Putamen (tissue), 1 donor: ENCODE results near the gene NUP133.
"Not testable (repeated sequence)": the region's sequence is repeated elsewhere in the genome, so short reads cannot be mapped to it uniquely, and the experiment has no call there.

Experiments
- DNase-seq: peaks from one replicate; pipeline ENCODE4 v3.0.0-alpha.2; 2016; ENCODE audit warnings: low spot score

NUP133 gene

DNA sequence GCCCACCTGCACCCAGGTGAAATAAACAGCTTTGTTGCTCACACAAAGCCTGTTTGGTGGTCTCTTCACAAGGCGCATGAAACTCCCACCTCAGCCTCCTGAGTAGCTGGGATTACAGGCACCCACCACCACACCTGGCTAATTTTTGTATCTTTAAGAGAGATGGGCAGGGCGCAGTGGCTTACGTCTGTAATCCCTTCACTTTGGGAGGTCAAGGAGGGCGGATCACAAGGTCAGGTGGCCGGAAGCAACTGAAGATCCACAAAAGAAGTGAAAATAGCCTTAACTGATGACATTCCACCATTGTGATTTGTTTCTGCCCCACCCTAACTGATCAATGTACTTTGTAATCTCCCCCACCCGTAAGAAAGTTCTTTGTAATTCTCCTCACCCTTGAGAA lies 89.6 kb downstream of the NUP133 start:
- DNase-seq = not testable (repeated sequence)

DNA sequence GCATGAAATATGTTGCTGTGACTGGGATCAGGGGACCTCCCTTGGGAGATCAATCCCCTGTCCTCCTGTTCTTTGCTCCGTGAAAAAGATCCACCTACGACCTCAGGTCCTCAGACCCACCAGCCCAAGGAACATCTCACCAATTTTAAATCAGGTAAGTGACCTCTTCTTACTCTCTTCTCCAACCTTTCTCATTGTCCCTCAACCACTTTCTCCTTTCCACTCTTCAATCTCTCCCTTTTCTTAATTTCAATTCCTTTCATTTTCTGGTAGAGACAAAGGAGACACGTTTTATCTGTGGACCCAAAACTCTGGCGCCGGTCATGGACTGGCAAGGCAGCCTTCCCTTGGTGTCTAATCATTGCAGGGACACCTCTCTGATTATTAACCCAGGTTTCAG lies 95.3 kb downstream of the NUP133 start:
- not testable (repeated sequence) for DNase-seq

DNA sequence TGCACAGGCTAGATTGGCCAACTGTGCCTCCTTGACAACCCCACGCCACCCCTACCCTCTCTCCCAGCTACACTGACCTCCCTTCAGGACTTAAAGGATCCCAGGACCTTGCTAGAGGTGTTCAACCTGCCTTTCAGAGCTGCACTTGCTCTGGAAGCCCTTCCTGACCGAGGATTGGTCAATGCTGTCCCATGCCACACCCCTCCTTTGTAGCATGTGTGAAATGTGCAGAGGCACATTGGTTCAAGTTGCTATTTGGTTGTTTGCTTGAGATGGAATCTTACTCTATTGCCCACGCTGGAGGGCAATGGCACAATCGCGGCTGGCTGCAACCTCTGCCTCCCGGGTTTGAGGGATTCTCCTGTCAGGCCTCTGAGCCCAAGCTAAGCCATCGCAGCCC lies 96.1 kb downstream of the NUP133 start:
- no peak for DNase-seq

DNA sequence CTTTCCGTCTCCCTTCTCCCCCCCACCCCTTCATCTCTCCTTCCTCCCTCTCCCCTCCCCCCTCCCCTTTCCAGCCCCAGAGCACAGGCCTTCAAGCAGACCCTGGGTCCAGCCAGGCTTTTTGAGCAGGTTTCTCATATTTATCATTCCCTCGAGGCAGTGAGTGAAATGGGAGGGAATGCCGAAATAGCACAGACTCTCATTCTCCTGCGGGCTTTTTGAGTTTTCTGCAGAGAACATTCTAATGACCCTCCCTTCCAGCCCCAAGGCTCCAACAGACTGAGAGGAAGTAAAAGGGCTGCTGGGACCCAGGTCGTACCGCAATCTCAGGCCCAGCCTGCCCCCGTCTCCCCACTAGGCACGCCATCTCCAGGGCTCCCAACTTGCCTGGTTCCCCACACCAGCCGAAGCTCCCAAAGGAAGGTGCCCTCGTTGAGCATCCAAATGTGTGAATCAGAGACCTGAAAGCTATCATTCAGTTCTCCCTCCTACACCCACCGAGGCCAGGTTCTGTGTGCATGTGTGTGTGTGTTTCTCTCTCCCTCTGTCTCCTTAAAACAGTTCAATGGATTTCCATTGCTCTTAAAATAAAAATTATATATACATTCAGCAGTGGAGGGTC lies 96.6 kb downstream of the NUP133 start:
- DNase-seq = peak; percentile 42

DNA sequence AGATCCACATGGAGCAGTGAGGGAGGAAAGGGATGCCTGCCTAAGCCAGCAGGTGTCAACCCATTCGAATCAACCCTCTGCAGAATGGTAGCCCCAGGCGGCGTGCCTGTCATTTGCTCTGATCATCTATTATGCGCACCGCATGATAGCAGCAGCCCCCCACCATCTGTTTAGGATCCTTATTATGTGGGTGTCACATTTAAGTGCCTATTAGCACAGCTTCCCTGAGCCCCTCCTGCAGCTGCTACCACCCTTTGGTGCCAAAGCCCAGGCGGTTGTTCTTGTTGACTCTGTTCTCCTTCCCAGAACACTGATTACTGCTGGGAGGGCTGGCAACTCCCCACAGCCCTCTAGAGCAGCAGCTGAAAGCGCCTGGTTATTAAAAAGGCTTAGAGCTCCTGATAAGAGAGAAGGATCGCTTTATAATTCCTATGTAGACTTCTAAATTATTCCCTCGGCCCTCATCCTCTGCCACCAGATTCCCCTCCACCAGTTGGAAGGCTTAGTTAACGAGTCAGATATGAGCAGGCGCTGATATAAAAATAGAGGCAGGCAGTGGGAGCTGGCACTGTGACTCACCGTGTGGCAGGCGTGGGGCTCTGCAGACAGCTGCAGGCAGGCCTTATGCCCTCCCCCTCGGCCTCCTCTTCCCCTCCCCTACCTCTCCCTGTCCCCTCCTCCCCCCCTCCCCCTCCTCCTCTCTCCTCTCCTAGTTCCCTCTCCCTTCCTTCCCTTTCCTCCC lies 97.3 kb downstream of the NUP133 start:
- DNase-seq = peak; percentile 86

DNA sequence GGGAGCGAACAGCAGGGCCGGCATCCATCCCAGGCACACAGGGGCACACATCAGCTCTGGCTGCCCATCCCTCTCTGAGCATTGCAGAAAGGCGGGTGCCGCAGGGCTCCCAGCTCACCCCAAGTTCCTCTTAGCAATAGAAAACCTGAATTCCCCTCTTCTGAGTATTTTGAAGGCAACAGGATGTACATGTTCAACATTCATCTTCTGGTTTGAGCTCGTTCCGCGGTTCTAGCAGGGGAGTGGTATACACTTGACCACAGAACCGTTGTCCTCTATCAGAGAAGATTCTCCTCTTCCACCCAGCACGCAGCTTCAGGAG lies 97.8 kb downstream of the NUP133 start:
- DNase-seq = no peak

DNA sequence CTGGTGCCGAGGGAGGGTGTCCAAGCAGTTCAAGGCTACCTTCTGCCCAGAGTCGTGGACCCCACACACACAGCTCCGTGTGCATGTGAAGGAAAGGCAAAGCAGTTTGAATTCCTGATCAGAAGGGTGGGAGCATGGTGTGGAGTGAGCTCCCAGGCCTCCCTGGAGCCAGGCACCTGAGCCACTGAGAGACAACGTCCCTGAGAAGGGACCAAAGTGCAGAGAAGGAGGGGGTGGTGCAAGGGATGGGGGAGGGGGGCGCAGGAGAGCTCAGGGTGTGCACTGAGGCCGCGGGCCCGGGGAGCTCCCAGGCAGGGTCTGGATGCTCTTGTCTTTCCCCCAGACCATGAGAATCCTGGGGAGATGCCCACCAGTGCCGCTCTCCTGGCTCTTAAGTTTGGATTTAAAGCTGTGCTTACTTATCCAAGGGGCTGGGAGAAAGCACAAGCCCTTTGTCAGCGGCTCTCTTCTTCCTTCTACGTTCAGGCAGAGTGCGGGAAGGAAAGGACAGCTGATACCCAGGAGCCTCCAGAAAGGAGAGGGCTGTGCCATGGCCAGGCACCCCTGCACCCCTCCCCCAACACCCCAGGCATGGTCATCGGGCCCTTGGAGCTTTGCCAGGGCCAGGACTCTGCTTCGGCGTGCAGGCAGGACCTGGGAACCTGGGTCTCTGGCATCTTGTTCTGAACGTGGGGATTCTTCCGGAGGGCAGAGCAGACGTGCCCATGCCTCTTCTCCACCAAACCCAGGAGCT lies 98.3 kb downstream of the NUP133 start:
- DNase-seq = no peak

DNA sequence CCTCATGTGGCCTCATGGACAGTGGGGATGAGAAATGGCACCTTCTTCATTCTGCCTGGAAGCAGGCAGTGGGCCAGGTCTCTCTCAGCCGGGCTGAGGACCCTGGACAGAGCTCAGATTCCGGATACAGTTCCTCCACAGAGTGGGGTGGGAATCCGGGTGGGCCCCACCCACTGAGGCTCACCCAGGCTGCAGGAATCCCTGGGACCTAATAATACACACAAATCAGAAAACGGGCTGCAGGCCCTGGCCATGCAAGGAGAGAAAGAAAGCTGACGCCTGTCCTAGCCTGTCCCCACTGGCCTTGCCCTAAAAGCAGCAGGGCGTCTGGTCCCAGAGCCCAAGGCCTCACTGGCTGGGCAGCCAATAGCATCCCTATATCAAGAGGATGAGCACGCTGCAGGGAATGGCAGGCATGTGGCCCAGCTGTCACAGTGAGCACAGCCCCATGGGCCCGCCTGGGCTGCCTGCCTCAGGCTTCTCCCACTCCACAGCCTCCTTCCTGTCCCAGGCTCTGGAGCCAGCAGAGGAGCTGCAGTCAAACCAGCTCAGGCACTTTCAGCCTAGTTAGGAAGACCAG lies 99.6 kb downstream of the NUP133 start:
- DNase-seq = no peak

DNA sequence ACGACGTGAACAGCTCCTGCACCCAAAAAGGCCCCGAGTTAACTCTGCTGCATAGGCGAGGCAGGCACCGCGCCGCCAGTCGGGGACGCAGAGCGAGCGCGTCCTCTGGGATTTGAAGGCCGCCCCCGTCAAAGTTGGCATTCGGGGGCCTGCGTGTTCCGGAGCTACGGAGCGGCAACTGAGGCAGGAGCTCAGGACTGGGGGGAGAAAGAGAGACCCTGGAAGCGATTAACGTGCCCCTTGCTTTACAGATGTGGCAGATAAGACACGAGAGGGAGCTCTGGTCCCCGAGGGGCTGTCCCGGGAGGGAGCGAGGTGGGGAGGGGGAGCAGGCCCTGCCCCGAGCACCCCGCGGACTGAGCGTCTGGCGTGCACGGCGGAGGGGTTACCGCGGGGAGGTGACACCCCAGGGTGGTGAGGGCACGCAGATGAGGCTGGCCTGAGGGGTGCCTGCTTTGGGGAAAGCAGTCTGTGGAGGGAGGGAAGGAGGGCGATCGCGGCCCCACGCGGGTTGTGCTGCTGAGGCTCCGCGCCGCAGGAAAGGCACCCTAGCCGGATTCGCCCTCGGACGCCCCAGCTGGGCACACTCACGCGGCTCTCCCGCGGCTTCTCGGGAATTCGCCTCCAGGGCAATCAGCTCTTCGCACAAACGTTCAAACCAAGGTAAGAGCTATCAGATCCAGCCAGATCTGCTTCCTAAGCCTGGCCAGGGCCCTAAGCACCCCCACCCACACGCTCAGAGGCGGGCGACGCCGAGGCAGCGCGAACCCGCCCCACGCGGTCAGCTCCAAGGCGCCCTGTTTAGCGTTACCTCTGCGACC lies 100.7 kb downstream of the NUP133 start:
- peak; percentile 36 for DNase-seq

DNA sequence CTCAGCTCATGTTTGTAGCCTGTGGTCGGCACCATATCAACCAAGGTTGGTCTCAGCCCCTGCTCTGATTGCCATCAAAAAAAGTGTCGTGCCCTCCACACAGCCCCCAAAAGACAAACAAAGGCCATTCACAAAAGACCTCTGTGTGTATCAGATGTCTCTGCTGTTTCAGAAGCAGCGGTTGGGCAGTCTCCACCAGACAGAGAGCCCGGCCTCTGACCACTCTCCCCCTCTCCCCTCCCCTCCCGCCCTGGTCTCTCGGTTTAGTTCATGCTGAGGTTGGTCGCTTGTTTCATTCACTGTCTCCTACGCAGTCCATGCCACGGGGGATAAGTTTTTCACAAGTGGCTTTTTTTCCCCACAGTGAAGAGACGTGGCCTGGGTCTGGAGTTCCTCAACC lies 101.3 kb downstream of the NUP133 start:
- no peak for DNase-seq

DNA sequence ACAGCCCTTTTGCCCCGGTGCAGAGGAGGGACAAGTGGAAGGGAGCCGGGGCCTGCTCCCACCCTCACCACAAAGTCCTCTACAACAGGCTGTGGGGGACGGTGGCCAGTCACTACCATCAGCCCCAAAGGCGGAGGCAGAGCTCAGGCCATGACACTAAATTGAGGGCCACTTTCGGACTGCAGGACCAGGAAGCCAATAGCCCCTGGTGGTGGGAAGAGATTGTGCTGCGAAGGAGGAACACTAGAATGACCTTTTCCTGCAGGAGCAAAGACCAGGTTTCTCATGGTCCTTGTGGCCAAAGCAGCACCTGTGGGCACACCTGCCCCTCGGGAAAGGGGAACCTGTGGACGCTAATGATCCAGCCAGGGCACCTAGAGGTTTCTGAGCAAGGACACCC lies 104.6 kb downstream of the NUP133 start:
- DNase-seq = no peak

DNA sequence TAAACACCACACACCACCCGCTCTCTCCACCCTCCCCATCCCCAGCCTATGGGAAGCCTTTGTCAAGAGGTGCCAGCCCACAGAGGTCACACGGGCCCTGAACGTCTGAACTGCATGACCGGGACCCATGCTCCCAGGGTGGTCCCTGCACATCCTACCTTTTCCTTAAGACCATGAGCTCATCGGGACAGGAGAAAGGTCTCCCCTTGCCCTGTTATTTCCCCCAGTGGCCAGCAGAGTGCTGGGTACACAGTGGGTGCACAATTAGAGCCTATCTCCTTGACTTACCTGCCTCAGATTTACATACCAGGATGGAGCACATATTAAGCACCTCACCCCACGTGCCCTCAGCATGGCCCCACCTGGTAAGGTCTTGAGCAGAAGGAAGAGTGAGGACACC lies 105.1 kb downstream of the NUP133 start:
- DNase-seq = no peak

DNA sequence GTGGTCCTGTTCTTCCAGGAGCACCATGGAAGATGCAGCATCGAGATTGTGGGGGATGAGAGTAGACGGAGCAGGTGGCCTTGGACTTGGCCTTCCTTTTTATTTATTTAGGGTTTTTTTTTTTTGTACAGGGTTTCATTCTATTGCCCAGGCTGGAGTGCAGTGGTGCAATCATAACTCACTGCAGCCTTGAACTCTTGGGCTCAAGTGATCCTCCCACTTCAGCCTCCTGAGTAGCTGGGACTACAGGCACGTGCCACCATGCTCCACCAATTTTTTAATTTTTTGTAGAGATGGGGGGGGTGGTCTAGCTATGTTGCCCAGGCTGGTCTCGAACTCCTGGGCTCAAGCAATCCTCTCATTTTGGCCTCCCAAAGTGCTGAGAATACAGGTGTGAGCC lies 105.8 kb downstream of the NUP133 start:
- DNase-seq = not testable (repeated sequence)

DNA sequence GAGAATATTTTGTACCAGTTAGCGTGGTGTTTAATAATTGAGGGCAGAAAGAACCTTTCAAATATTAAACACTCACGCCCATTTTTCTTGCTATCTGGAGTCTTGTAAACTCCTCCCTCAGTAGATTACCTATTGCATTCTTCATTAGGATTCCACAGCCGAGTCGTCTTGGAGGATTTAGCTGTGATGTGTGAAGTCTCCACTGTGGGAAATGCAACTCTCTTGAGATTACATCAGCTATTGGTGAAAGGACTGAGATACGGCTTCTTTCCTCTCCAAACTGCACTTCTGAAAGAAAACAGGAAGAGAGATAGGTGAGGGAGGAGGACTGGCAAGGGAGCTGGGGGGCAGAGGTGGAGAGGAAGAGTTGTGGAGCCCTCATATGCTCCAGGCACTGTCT lies 110.4 kb downstream of the NUP133 start:
- no peak for DNase-seq

DNA sequence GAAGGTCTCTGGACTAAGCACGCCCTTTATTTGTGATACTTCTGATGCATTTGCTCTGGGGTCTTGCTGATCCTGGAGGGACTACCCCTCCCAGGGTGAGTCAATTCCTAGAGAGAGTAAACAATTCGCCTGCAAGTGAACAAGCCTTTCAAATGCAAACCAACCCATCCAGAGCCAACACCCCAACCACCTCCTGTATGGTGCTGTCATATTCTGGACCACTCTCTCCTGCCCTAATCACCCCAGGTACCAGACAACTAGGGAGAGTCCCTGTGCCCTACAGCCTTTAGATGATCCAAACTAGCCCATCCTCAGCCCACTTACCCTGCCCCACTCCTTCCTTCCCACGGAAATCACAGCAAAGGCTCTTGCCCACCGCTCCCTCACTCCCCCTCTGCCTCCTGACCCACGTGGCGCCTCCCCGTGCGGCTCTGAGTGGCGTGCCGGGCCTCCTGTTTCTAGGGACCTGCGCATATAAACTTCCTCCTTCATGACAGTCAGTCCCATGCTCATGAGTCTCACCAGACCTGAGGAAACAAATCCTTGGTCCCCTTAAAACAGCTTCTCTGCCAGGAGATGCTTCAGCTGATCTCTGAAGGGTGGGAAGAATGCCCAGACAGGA lies 111.4 kb downstream of the NUP133 start:
- no peak for DNase-seq

DNA sequence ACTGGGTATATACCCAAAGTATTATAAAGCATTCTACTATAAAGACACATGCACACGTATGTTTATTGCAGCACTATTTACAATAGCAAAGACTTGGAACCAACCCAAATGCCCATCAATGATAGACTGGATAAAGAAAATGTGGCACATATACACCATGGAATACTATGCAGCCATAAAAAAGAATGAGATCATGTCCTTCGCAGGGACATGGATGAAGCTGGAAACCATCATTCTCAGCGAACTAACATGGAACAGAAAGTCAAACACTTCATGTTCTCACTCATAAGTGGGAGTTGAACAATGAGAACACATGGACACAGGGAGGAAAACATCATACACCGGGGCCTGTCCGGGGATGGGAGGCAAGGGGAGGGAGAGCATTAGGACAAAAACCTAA lies 113.6 kb downstream of the NUP133 start:
- DNase-seq = not testable (repeated sequence)

DNA sequence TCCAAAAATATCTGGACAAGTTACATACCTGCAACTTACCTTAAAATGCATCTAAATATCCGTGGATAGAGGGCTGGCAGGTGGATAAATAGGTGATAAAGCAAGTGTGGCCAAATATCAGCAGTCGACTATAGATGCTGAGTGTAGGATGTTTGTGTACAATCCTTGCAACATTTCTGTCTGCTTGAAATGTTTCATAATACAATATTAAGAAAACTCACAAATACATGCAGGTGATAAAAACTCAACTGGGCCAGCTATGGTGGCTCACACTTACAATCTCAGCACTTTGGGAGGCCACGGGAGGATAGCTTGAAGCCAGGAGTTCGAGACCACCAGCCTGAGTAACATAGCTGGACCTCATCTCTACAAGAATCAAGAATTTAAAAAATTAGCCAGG lies 115.2 kb downstream of the NUP133 start:
- DNase-seq = no peak
